Measurements from ENCODE around the gene FNDC11.

DNA sequence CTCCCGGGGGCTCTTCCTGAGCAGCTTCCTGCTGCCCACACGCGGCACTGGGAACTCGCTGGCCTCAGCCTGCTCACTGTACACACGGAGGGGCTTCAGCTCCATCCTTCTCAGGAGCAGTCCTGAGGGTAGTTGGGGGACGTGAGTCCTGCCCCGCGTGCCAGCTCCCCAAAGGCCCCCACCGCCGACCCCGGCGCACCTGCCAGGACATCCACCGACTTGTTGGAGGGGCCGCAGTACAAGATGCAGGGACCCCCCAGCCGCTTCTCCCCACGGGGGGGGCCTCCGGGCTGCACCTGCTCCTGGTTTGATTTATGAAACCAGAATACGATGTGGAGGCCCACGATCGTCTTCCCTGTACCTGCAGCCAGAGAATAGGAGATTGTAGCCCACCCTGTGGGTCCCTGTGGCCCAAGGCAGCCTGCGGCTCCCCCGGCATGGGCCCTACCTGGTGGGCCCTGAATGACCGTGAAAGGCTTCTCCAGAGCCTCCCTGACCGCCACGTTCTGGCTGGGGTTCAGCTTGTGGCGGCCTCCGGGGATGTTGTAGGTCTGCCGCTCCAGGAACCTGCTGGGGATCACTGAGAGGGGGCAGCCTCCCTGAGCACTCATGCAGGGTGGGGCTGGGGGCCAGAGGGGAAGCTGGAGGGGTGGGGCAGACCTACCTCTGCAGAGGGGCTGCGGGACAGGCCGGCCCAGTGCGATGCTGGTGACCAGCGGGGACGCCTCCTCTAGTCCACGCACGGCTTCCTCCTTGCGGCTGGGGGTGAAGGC, 7.9 kb downstream of the FNDC11 start:
- no peak for TF ChIP-seq POLR2A (IDR thresholded peaks at IDR 0.05)
- no peak for TF ChIP-seq CTCF (IDR thresholded peaks at IDR 0.05 in 8 of 11, conservative IDR thresholded peaks at IDR 0.05 in 3 of 11)
